ENCODE data around the gene ABO. TPM values are rescaled to one million over a fixed set of nuclear protein-coding genes. Genes with fewer than 3 reads are reported as not detected.

ABO gene
- total RNA-seq, 1 experiment from 2014 or later, result 0.37 TPM

GRCh38 chr9:133307301-133307700 is 32.3 kb upstream of the ABO start:
- Histone ChIP-seq H3K23me2 (ENCODE audit: insufficient read length, low read depth, low read length, poor library complexity, severe bottlenecking) (no peaks in the 10 kb centered on the region), H4K5ac (ENCODE audit: insufficient read length, low read depth, low read length) (no peak overlapping the region), H3K9ac (ENCODE audit: extremely low read depth, insufficient read length, low read length) (no peak overlapping the region), H2BK5ac (ENCODE audit: insufficient read length, low read length) (no peak overlapping the region), H3K56ac (ENCODE audit: insufficient read length, low read depth, low read length) (no peak overlapping the region), H4K91ac (ENCODE audit: insufficient read length, low read depth, low read length) (no peak overlapping the region), H3K4me2 (ENCODE audit: insufficient read depth, insufficient read length, low read length) (no peak overlapping the region), H3T11ph (ENCODE audit: low read length) (no peak overlapping the region), H2BK12ac (ENCODE audit: insufficient read length, low read depth, low read length) (no peak overlapping the region), H3K4ac (ENCODE audit: low read depth, low read length) (no peak overlapping the region), H4K20me1 (ENCODE audit: control insufficient read depth, insufficient read depth, insufficient read length) (no peaks in the 10 kb centered on the region), H3K27me3 (ENCODE audit: insufficient read depth, low read length) (no peaks in the 10 kb centered on the region), H4K8ac (replicated peaks; ENCODE audit: insufficient read length, low read depth, low read length) (no peak overlapping the region), H3K27ac (ENCODE audit: insufficient read length, low read depth, low read length) (no peak overlapping the region), H3K14ac (ENCODE audit: insufficient read depth, low read length) (no peak overlapping the region), H3K18ac (ENCODE audit: insufficient read length, low read depth, low read length) (no peak overlapping the region), H2BK120ac (ENCODE audit: low read depth, low read length, poor library complexity, severe bottlenecking) (no peak overlapping the region), H3K79me1 (ENCODE audit: insufficient read depth, low read depth, low read length, poor library complexity, severe bottlenecking) (no peaks in the 10 kb centered on the region), H3K23ac (ENCODE audit: insufficient read length, low read depth, low read length) (no peak overlapping the region), H2BK15ac (ENCODE audit: low read depth, low read length) (no peak overlapping the region), H3K9me3 (ENCODE audit: control insufficient read depth, low read depth, low read length) (no peaks in the 10 kb centered on the region), H2BK20ac (ENCODE audit: low read depth, low read length, poor library complexity, severe bottlenecking) (no peak overlapping the region), H3K79me2 (ENCODE audit: insufficient read depth, low read length) (no peaks in the 10 kb centered on the region), H3K4me1 (ENCODE audit: insufficient read depth, low read length) (no peaks in the 10 kb centered on the region), H2AFZ (ENCODE audit: low read length) (no peak overlapping the region), H2AK5ac (ENCODE audit: insufficient read length, low read length) (no peak overlapping the region)
- no peak overlapping the region for H3K4me3 Mint-ChIP-seq
- peaks cover 9 to 10% (median 9%) of the 10 kb centered on the region in 3 experiments; a peak in 6 of 7 replicates for H3K36me3 Mint-ChIP-seq (ENCODE audit: insufficient read depth in 1 of 3, low read depth in 3 of 3)
- no CpG with 5 or more reads among the region's 16 CpGs for WGBS (ENCODE audit: extremely low coverage, insufficient read length, low lambda C conversion rate)
- TF ChIP-seq CTCF (conservative IDR thresholded peaks at IDR 0.05), result no peak
- H3K4me1 Mint-ChIP-seq, result no peaks in the 10 kb centered on the region
- DNase-seq, result no peak
- H3K27me3 Mint-ChIP-seq (ENCODE audit: low read depth), result peaks cover 40% of the 10 kb centered on the region
- peaks cover 10 to 12% of the 10 kb centered on the region in 2 experiments for H3K9me3 Mint-ChIP-seq
- H3K27ac Mint-ChIP-seq, result no peak overlapping the region

Measured in H9 (cell line).